Skeletal muscle tissue (tissue), 4 donors: ENCODE results near the gene ABCG1. TPM values are rescaled to one million over a fixed set of nuclear protein-coding genes. Genes with fewer than 3 reads are reported as not detected.
"Not testable (repeated sequence)": the region's sequence is repeated elsewhere in the genome, so short reads cannot be mapped to it uniquely, and the experiment has no call there.

Experiments
- H3K27ac ChIP-seq: one replicate; pipeline ENCODE4 v1.7.0; 2013; ENCODE audit warnings: mild to moderate bottlenecking, low read depth, low read length, inconsistent platforms
- H3K27me3 ChIP-seq, 3 donors: one replicate each; pipeline ENCODE4 v1.7.0; 2013; ENCODE audit warnings: low read length in 3 of 3; ENCODE audit not compliant: control insufficient read depth in 3 of 3, insufficient read depth in 3 of 3
- H3K36me3 ChIP-seq, 3 donors: one replicate each; pipeline ENCODE4 v1.7.0; 2013; ENCODE audit warnings: low read length in 3 of 3; ENCODE audit not compliant: control insufficient read depth in 3 of 3, insufficient read depth in 3 of 3
- H3K4me1 ChIP-seq, 3 donors: one replicate each; pipeline ENCODE4 v1.7.0; 2013; ENCODE audit warnings: low read length in 3 of 3, mild to moderate bottlenecking in 3 of 3; ENCODE audit not compliant: control insufficient read depth in 3 of 3, insufficient read depth in 3 of 3
- H3K4me3 ChIP-seq, 3 donors: one replicate each; pipeline ENCODE4 v1.7.0; 2013; ENCODE audit warnings: low read length in 3 of 3
- H3K9ac ChIP-seq, 3 donors: one replicate each; pipeline ENCODE4 v1.7.0; 2013; ENCODE audit warnings: low read length in 3 of 3, mild to moderate bottlenecking in 3 of 3, moderate library complexity in 2 of 3, low read depth in 1 of 3
- H3K9me3 ChIP-seq, 3 donors: one replicate each; pipeline ENCODE4 v1.7.0; 2013; ENCODE audit warnings: low read length in 3 of 3; ENCODE audit not compliant: control insufficient read depth in 3 of 3
- total RNA-seq: library from RNA; depleted of rRNA; stranded (reverse); fragments of >200 nt; gene quantifications from one replicate; pipeline ENCODE4 v1.2.3, GENCODE V29; 2014
- donor health status: Osteomylitis.

The ABCG1 gene
- 20.4 TPM for total RNA-seq

DNA sequence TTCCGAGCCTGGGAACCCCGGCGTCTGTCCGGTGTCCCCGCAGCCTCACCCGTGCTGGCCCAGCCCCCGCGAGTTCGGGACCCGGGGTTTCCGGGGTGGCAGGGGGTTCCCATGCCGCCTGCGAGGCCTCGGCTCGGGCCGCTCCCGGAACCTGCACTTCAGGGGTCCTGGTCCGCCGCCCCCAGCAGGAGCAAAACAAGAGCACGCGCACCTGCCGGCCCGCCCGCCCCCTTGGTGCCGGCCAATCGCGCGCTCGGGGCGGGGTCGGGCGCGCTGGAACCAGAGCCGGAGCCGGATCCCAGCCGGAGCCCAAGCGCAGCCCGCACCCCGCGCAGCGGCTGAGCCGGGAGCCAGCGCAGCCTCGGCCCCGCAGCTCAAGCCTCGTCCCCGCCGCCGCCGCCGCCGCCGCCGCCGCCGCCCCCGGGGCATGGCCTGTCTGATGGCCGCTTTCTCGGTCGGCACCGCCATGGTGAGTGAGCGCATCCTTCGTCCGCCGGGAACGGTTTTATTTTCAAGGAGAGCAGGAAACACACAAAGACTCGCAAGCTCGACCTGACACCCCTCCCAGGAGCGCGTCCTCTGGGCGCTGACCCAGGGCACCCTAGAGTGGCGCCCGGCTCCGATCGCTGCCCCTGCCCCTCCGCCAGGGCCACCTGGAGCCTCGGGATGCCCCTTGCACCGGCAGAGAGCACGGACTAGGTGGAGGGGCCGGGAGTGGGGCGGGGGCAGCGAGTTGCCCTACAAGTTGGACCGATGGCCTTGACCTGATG lies at the start of gene ABCG1:
ABCG1 (plus strand) TSS at position 305 of the 770 bp plus-strand sequence; CDS start at position 428, 123 bp downstream.
- Histone ChIP-seq H3K4me3 (peak within 1 kb of the TSS; percentile 75 to 90 (median 79)), H3K9ac (peak within 1 kb of the TSS; percentile 92 to 98 (median 96)), H3K27ac (peak within 1 kb of the TSS; percentile 98)

DNA sequence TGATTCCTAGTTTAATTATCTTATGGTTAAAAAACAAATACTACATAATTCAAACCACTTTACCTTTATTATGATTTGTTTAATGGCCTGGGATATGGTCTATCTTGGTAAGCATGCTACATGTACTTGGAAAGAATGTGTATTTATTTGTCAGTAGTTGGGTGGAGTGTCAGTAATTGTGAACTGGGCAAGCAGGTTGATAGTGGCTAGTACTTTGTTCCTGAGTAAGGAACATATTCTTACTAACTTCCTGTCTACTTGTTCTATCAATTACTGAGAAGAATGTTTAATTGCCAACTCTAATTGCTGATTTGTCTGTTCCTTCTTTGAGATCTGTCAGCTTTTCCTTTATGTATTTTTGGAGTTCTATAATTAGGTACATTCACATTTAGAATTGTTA lies 49.2 kb upstream of the ABCG1 start:
- Histone ChIP-seq H3K27ac (no peak overlapping the region), H3K27me3 (no peaks in the 10 kb centered on the region), H3K36me3 (no peaks in the 10 kb centered on the region), H3K9me3 (no peaks in the 10 kb centered on the region), H3K4me3 (no peak overlapping the region), H3K9ac (no peak overlapping the region), H3K4me1 (peaks cover under 1 to 3% (median 2%) of the 10 kb centered on the region in 3 donors)

More for the DNA sequence above, at the start of gene ABCG1:
- Histone ChIP-seq H3K4me1 (peaks cover 29 to 37% (median 31%) of the 10 kb centered on the region in 3 donors), H3K36me3 (peaks cover 5 to 23% (median 9%) of the 10 kb centered on the region in 3 donors), H3K27me3 (no peaks in the 10 kb centered on the region), H3K9me3 (no peaks in the 10 kb centered on the region)

DNA sequence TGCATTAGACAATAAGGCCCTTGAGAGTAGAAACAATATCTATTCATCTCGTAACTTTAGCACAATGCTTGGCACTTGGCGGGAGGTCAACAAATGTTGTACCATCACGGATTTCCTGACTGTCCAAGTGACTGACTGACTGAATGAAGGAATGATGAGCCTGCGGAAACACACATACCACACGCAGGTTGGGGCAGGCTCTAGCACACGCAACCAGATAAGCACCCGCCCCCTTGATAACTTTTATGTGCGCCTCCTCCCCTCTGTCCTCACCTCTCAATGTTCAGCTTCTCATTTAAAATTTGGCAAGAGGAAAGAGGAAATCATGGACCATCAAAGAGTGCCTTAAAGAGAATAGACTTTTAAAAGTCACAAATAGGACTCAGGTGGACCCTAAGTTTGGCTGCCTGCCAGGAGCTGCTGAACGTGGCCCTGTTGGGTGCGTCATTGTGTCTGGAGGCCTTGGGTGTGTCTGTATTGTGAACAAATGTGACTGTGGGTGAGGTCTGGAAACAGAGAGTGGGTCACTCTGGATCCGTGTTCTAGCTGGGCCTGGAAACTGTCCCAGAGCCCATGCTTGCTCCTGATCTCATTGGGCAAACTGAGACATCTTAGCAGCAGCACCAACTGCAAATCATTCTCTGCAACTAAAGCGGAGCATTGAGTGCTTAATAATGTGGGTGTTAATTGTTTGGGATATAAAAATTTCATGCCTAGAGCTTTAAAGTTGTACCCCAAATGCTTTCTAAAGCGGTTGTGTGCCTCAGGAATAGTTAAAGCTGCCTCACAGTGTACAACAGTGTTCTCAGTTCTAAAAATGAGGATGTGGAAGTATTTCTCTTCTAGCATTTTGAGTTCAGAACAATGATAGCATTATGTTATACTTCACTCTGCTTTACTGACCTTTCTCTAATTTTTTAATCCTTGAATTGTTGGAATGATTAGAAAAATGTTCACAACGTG lies 47.6 kb upstream of the ABCG1 start:
- H3K27ac ChIP-seq: no peak overlapping the region

DNA sequence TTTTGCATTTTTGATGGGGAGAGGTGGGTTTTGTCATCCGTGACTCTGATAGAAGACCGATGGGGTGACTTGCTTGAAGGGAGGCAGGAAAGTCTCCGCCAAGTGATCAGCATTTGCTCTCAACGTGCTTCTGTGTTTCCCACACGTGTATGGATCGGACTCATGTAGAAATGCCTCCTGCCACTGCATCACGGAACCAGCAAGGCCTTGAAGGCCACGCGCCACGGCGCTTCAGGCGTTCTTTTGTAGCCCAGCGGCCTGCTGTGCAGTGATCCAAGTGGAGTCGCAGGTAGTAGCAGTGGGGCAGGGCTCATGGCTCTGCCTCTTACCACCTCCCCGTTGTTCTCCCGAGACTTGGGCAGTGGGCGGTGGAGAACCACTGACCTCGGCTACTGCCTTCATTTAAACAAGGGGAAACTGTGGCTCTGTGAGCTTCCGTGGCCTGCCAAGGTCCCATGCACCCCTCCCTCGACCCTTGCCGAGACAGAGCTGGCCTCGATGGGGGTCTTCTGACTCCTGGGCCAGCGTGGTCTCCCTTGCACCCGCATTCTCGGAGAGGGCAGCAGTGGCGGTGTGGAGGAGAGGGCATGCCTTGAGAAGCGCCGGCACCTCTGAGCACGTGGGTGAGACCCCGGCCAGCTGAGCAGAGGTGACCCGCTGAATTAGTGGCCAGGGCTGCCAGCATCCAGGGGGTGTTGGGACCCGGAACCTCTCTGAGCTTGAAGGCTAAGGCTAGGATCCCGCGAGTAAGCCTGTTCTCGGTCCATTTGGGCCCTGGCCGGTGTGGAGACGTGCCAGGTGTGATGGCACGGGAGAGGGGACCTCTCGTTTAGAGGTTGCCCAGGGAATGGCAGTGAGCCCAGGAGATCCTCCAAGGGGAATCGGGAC lies 46.1 kb upstream of the ABCG1 start:
- Histone ChIP-seq H3K4me1 (peaks cover 0 to 3% (median 2%) of the 10 kb centered on the region in 3 donors), H3K27me3 (no peaks in the 10 kb centered on the region), H3K9ac (no peak overlapping the region)

More for the DNA sequence above, 47.6 kb upstream of the ABCG1 start:
- Histone ChIP-seq H3K27me3 (no peaks in the 10 kb centered on the region), H3K4me1 (peaks cover 0 to 3% (median 2%) of the 10 kb centered on the region in 3 donors), H3K36me3 (no peaks in the 10 kb centered on the region), H3K9me3 (no peaks in the 10 kb centered on the region), H3K9ac (no peak overlapping the region), H3K4me3 (no peak overlapping the region)

DNA sequence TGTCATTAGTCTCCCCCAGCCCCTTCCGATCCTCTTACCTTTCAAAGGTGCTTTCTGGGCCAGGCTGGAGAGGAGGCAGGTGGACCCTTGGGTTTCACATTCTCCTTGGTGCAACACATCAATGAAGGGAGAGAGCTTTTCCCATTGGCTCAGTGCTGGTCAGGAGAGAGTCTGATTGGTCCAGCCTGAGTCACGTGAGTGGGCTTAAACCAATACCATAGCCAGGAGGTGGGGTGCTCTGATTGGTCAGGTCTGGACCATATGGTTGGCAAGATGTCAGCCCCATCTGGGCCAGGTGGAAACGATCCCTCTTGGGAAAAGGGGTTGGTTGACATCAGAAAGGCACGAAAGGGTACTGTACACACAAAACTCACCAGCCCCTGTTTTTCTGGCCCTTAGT lies 44.8 kb upstream of the ABCG1 start:
- Histone ChIP-seq H3K27ac (no peak overlapping the region), H3K27me3 (no peaks in the 10 kb centered on the region), H3K4me3 (no peak overlapping the region), H3K36me3 (no peaks in the 10 kb centered on the region), H3K4me1 (peaks cover 0 to 3% (median 2%) of the 10 kb centered on the region in 3 donors), H3K9ac (no peak overlapping the region), H3K9me3 (no peaks in the 10 kb centered on the region)

More for the DNA sequence above, 46.1 kb upstream of the ABCG1 start:
- no peak overlapping the region for H3K4me3 ChIP-seq
- H3K27ac ChIP-seq: no peak overlapping the region
- no peaks in the 10 kb centered on the region for H3K36me3 ChIP-seq
- H3K9me3 ChIP-seq: no peaks in the 10 kb centered on the region

DNA sequence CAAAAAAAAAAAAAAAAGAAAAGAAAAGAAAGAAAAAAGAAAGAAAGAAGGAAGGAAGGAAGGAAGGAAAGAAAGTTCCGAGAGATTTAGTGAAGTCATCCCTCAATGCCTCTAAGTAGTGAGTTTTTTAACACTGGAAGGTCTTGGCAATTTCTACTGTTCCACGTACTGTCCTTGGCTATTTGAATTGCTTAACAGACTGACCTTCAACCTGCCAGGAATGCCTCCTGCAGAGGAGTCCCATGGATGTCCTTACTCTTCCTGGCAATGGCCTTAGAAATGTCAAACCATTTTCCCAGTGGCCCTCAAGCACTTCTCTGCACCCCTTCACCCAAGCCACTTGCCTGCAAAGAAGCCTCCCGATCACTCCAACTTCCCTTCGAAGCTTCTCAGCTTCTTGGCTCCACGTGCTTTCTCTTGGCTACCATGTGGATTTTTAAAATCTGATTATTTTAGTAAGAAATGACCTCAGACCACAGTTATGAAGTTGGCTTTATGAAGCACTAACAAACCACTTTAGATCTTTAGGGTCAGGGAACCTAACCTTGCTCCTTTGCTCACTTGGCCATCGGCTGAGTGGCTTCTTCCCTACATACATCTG lies 43.7 kb upstream of the ABCG1 start:
- H3K4me1 ChIP-seq: peaks cover 0 to 3% (median 2%) of the 10 kb centered on the region in 3 donors
- H3K27ac ChIP-seq: no peak overlapping the region
- H3K36me3 ChIP-seq: no peaks in the 10 kb centered on the region
- no peak overlapping the region for H3K4me3 ChIP-seq
- no peaks in the 10 kb centered on the region for H3K9me3 ChIP-seq
- no peak overlapping the region for H3K9ac ChIP-seq
- H3K27me3 ChIP-seq: no peaks in the 10 kb centered on the region

DNA sequence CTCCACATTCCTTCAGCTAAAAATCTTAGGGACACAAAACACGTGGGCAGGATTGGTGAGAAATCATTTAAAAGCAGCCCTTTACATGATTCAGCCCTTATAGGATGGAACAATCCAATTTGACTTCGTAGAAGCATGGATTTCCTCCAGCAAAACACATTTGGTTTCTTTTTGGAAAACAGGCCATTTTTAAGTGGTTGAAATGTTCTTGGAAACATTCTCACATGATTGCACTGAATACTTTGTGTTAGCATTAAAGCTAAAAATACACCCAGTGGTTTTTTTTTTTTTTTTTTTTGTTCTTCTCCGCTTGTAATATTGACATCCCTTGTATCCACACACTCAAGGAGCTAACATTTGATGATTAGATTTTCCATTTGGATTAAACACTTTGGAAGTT lies 42.1 kb upstream of the ABCG1 start:
- H3K9me3 ChIP-seq: no peaks in the 10 kb centered on the region
- H3K4me1 ChIP-seq: no peaks in the 10 kb centered on the region
- H3K36me3 ChIP-seq: no peaks in the 10 kb centered on the region
- H3K27ac ChIP-seq: no peak overlapping the region
- no peak overlapping the region for H3K4me3 ChIP-seq
- H3K9ac ChIP-seq: no peak overlapping the region
- no peaks in the 10 kb centered on the region for H3K27me3 ChIP-seq

DNA sequence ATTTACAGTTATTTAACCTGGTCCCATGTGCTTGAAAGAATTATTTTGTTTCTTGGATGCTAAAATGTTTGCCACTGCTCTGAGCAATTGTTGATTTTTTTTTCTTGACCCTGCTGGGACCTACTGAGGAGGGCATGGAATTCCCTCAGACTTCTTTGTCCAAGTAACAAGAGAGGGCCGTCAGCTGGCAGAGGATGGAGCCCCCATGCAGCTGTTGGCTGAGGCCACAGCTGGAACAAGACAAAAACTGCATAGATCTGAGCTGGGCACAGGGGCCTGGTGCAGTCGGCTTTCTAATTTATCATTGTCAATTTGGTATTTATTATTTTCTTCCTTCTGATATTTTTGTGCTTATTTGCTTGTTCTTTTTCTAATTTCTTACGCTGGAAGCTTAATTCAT lies 39.6 kb upstream of the ABCG1 start:
- Histone ChIP-seq H3K9me3 (no peaks in the 10 kb centered on the region), H3K4me1 (no peaks in the 10 kb centered on the region), H3K36me3 (no peaks in the 10 kb centered on the region), H3K27ac (no peak overlapping the region), H3K27me3 (peaks cover 0 to 12% (median 0%) of the 10 kb centered on the region in 3 donors), H3K4me3 (no peak overlapping the region), H3K9ac (no peak overlapping the region)

DNA sequence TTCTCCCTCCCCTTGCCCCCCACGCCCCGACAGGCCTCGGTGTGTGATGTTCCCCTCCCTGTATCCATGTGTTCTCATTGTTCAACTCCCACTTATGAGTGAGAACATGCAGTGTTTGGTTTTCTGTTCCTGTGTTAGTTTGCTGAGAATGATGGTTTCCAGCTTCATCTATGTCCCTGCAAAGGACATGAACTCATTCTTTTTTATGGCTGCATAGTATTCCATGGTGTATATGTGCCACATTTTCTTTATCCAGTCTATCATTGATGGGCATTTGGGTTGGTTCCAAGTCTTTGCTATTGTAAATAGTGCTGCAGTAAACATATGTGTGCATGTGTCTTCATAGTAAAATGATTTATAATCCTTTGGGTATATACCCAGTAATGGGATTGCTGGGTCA lies 38.9 kb upstream of the ABCG1 start:
- H3K27me3 ChIP-seq: peaks cover 0 to 12% (median 0%) of the 10 kb centered on the region in 3 donors
- H3K27ac ChIP-seq: not testable (repeated sequence)

More for the DNA sequence above, 38.9 kb upstream of the ABCG1 start:
- H3K9me3 ChIP-seq, H3K9ac ChIP-seq, H3K36me3 ChIP-seq, H3K4me3 ChIP-seq, H3K4me1 ChIP-seq: not testable (repeated sequence)
